ENCODE measurements around the gene SLC12A5.
A peak's percentile ranks its signal among the peaks of the same experiment; 100 is the strongest.
"Not testable (repeated sequence)": the region's sequence is repeated elsewhere in the genome, so short reads cannot be mapped to it uniquely, and the experiment has no call there.

Gene SLC12A5

DNA sequence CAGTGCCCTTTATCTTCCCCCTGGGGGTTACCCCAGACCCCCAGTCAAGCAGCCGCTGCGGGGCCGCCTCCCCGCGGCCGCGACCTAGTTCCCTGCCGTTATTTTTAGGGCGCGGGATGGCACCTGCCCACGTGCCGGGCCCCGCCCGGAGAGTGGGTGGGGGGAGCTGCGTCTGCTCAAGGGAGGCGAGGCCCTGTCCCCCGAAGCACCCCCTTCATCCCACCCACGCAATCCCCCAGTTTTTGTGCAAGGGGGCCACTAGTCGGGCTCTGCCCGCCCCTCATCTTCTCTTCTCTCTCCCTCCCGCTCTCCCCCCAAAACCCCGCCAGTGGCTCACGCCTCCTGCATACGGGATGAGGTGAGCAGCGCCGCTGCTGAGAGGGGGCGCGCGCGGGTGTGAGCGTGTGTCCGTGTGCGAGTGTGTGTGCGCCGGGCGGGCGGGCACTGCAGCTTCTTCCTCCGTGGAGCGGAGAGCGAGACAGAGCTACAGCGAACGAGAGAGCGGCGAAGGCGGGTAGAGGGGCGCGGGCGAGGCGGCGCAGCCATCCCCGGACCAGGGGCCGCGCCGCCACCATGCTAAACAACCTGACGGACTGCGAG, at the start of gene SLC12A5:
Gene SLC12A5 (plus strand): TSS at position 444 of the 600 bp plus-strand sequence. CDS start 130 bp downstream, at position 574.
- DNase-seq = peak in 1 of 2 experiments; percentile 14

DNA sequence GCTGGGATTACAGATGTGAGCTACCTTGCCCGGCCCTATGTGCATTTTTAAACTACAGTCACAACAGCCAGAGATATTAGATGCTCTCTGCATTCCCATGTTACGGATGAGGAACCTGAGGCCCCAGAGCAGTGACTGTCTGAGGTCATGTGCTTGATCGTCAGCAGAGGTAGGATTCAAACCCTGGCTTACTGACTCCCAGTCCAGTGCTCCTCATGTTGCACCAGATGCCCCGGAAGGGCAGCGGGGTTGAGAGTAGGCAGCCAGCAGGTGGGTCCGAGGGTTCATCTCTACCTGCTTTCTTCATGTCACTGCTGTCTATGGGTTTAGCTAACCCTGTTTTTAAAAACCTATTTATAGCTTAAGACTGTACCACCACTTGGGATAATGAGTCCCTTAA, 47.8 kb upstream of the SLC12A5 start:
- no peak for DNase-seq

DNA sequence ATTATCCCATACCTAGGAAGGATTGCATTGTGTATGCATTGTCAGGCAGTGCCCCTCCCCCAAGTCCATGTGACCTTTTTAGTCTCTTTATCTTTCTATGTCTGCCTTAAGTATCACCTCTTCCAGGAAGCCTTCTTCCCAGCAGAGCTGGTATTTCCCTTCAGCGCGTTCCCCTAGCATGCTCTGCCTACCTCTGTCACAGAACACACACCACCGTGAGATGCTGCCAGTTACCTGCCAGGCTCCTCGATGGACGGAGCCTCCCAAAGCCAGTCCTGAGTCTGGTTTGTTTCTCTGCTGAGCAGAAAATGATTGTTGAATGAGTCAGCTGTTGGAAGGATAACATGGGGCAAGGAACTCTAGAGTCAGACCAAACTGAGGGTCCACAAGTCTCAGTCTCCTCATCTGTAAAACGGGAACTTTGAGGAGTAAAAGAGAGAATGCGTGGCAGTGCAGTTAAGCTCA, 45.7 kb upstream of the SLC12A5 start:
- DNase-seq = no peak

DNA sequence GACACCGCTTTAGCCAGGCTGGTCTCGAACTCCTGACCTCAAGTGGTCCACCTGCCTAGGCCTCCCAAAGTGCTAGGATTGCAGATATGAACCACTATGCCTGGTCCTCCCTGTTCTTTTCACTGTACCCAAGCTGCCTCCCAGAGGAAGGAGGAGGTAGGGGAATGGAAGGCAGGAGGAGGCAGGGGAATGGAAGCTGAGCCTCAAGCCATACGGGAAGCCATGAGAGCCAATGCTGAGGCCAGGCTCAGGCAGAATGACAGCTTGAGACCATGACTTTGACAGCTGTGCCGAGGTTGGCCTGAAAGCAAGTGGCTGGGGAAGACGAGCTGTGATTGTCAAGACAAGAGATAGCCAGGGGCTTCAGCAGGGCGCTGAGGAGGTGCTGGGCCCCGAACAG, 43.4 kb upstream of the SLC12A5 start:
- DNase-seq = peak; percentile 25 to 76

DNA sequence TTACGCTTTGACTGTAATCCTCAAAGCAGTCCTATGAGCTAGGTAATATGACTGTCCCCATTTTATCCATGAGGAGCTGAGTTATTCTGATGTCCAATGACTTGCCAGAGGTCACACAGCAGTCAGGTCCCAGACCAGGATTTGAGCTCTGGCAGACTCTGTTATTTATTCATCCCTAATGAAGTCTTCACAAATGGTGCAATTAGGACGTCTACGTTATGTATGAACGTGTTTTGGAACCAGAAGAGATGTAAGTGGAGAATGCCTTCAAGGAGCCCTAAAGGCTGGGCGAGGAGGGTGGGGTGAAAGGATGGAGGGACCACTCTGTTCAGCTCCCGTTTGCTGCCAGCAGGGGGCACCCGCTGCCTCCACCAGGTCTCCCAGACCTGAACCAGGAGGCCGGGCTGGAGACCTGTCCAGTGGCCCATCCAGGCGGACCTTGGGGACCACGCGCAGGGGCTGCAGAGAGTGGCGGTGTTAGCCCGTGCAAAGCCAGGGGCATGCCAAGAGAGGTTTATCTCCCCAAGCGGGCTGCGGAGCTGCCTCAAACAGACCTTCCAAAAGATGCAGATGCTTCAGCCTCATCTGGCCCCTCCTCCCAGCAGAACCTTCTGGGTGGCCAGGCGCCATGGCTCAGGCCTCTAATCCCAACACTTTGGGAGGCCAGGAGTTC, 41.8 kb upstream of the SLC12A5 start:
- DNase-seq = peak; percentile 26 to 52

DNA sequence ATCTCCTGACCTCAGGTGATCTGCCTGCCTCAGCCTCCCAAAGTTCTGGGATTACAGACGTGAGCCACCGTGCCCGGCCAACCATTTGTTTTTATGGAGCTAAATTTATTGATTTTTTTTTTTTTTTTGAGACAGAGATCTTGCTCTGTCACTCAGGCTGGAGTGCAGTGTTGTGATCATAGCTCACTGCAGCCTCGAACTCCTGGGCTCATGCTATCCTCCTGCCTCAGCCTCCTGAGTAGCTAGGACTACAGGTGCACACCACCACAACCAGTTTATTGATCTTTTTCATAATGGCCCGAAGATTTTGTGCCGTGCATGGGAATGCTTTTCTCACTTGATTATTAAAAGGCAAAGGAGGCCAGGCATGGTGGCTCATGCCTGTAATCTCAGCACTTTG, 40.2 kb upstream of the SLC12A5 start:
- not testable (repeated sequence) for DNase-seq

DNA sequence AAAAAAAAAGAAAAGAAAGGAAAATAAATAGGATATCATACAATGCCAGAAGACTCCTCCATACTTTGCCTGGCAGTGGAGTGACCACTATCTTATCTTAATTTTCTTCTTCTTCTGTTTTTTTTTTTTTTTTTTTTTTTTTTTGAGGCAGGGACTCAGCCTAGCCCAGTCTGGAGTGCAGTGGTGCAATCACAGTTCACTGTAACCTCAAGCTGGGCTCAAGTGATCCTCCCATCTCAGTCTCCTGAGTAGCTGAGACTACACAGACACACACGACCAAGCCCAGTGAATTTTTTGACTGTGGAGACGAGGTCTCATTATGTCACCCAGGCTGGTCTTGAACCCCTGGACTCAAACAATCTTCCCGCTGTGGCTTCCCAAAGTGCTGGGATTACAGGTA, 37.4 kb upstream of the SLC12A5 start:
- DNase-seq = no peak

DNA sequence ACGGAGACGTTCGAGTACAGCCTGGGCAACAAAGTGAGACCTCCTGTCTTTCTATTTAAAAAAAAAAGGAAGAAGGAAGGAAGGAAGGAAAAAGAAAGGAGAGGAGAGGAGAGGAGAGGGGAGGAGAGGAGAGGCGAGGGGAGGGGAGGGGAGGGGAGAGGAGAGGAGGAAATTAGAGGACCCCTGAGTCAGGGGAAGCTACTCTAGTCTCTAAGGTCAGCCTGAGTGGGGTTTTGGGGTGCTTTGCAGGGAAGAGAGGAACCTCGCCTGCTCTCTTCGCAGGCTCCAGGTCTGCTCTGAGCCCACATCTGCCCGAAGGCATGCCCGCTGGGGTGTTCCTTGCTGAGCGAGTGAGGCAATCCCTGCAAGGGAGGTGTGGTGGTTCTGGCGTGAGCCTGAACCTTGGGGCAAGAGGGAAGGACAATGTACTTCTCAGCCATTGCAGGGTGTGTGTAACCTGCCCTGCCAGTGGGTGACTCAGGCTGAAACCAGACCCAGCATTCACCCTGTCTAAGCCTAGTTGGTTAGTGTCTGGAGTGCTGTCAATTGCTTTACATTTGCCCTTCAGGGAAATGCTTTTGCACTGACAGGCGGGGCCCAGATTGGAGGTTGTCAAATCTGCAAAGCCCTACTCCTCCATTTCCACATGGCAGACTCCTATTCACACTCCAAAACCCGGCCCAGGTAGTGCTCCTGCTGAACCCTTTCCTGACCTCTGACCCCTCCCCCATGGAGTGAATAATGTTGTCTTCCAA, 35.6 kb upstream of the SLC12A5 start:
- DNase-seq = no peak

DNA sequence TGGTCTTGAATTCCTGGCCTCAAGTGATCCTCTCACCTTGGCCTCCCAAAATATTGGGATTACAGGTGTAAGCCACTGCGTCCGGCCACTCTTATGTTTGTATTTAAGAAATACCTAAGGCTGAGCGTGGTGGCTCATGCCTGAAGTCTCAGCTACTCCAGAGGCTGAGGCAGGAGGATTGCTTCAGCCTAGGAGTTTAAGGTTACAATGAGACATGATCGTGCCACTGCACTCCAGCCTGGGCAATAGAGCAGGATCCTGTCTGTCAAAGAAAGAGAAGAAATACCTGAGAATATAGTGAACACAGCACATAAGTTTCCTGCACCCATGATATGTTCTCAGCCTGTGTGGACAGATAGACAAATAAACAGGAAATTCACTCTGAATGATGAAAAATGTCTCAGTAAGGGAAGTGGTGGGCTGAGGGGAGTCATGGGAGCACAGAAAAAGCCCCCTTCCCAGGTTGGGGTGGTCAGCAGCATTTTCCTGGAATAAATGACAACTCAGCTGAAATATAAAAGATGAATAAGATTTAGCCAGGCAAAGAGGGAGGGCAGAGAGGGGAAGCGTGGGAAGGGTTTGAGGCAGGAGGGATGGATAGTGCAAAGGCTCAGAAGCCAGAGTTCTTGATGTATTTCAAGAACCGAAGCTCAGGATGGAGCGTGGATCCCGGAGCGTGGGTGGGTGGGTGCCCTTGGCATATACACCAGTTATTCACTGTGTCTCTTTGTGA, 34.1 kb upstream of the SLC12A5 start:
- no peak for DNase-seq

DNA sequence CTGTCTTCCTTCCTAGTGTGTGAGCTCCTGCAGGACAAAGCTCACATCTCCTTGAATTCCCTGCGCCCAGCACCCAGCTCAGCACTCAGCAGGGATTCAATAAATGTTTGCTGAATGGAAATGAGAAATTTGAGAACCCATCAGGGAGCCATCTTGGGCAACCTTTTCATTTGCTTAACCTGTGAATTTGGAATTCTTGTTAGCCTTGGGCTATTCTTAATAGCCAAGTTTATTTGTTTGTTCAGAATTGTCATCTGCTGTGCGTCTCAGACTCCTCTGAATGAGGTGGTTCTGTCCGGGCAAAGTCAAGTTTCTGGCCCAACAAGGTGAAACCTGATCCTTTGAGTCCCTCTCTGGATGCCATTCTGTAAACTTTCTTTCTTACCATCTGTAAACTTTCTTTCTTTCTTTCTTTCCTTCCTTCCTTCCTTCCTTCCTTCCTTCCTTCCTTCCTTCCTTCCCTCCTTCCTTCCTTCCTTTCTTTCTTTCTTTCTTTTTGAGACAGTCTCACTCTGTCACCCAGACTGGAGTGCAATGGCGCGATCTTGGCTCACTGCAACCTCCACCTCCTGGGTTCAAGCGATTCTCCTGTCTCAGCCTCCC, 33.4 kb upstream of the SLC12A5 start:
- DNase-seq = not testable (repeated sequence)

DNA sequence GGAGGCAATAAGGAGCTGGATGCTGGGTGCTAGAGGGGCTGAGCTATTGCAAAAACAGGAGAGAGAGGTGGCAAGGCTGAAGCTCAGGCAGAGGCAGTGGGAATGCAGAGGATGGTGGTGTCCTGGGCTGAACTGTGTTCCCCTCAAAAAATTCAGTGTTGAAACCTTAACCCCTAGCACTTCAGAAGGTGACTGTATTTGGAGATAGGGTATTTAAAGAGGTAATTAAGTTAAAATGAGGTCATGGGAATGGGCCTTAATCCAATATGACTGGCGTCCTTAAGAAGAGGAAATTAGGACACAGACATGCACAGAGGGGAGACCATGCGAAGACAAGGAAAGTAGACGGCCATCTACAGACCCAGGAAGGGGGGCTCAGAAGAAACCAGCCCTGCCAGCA, 31.8 kb upstream of the SLC12A5 start:
- DNase-seq = no peak

DNA sequence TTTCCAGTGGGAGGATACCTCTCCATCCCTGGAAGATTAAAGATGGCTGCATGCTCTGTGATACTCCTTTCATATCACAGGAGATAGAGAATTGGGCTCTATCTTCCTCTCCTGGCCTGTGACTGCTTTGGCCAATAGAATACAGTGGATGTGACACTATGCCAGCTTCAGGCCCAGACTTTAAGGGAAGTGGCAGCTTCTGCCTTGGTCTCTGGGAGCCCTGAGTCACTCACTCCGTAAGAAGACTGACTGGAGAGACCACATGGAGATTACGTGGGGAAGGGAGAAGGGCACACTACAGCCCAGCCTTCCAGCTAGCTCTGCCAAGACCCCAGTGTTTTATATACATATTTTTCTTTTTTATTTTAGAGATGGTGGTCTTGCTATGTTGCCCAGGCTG, 30.7 kb upstream of the SLC12A5 start:
- no peak for DNase-seq

DNA sequence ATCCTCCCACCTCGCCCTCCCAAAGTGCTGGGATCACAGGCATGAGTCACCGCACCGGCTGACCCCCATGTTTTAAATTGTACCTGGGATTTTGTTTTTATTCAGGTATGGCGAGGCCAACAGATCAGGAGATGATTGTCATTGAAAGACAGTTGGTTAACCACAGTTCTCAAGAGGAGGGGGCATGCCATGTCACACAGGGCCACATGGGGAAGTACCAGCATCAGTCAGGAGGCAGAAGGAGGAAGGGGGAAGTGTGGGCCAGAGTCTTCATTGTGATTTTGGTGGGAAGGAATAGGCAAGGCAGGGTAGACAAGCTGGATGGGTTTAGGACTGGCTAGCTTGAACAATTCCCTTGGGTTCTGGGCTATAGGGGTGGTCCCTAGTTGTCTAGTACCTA, 30.3 kb upstream of the SLC12A5 start:
- no peak for DNase-seq

DNA sequence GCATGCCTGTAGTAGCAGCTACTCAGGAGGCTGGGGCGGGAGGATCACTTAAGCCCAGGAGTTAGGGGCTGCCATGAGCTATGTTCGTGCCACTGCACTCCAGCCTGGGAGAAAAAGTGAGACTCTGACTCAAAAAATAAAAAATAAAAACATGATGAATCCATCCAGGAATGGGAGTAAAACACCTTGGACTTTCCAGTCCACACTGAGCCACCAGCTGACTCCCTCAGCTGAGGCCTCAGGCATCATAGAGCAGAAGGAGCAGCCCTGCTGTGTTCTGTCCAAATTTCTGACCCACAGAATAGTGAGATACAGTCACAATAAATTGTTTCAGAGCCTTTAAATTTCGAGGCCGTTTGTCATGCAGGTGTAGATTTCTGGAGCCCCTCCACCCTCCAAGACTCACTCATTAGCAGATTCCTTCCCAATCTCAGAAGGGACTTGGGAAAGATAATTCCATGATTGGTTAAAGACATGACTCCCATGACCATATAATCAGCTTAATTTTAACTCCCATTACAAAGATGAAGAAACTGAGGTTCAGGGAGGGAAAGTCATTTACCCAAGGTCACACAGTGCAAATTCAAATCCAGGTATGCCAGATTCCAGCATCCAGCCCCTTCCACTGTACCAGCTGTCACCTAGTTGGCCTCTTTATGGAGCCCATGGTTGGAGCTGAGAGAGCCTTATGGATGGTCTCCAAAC, 29.3 kb upstream of the SLC12A5 start:
- no peak for DNase-seq

DNA sequence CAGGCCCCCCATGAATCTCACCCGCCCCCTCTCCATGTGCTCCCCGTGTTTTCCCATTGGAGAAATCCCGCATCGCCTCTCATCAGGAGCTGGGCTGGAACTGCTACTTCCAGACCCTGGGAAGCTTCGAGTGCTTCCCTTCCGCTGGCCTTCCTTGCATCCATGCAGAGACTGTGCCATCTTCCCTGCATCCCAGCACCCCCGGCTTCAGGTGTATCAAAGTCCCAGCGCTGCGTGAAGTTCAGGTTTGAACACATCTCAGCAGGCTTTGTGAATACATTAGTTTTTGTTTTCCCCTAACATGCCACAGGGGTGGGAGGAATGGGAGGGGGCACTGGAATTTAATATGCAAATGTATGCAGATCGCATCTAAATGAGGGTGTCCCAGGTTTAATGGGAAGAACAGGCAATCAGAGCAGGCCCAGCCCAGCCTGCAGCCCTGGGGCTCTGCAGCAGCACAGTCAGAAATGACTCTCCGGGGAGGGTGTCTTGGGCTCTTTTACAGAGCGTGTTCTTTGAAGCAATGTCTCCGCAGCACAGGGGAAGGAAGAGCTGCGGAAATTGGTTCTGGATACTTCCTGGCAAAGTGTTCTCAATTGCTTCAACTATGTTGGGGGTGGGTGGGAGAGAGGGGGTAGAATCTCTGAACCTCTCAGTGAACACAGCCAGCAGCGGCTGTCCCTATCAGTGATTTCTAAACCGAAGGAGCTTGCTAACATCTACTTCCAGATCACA, 28.6 kb upstream of the SLC12A5 start:
- no peak for DNase-seq

DNA sequence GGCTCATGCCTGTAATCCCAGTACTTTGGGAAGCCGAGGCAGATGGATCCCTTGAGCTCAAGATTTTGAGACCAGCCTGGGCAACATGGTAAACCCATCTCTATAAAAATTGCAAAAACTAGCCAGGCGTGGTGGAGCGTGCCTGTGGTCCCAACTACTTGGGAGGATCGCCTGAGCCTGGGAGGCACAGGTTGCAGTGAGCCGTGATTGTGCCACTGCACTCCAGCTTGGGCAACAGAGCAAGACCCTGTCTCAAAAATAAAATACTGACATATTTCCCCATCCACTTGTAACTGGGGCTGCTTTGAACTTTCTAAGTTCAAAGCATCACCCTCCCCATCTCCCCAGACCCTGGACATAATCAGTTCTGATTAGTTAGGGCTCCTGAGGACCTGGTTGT, 27.5 kb upstream of the SLC12A5 start:
- DNase-seq = no peak

DNA sequence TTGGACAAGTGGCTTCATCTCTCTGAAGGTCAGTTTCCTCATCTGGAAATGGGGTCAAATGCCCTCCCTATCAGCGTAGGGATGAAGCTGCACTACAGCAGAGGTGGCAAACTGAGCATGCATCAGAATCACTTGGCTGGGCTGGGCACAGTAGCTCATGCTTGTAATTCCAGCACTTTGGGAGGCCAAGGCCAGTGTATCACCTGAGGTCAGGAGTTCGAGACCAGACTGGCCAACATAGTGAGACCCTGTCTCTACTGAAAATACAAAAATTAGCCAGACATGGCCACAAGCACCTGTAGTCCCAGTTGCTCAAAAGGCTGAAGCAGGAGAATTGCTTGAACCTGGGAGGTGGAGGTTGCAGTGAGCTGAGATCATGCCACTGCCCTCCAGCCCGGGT, 27.0 kb upstream of the SLC12A5 start:
- no peak for DNase-seq

DNA sequence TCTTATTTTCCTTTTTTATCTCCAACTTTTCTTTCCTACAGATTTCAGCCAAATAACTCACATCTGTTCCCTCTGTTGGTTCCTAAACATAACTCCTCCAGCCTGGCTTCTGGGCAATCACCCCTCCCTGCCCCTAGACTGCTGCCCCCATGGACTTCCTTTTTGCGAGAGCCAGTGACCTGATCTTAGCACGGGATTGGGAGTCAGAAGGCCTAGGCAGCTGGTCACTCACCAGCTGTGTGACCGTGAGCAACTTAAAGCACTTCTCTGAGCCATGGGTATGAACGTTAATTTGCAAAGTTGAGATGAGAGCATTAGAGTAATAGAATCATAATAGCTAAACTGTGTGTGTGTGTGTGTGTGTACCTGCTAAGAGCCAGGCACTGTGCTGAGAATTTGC, 24.8 kb upstream of the SLC12A5 start:
- DNase-seq = no peak

DNA sequence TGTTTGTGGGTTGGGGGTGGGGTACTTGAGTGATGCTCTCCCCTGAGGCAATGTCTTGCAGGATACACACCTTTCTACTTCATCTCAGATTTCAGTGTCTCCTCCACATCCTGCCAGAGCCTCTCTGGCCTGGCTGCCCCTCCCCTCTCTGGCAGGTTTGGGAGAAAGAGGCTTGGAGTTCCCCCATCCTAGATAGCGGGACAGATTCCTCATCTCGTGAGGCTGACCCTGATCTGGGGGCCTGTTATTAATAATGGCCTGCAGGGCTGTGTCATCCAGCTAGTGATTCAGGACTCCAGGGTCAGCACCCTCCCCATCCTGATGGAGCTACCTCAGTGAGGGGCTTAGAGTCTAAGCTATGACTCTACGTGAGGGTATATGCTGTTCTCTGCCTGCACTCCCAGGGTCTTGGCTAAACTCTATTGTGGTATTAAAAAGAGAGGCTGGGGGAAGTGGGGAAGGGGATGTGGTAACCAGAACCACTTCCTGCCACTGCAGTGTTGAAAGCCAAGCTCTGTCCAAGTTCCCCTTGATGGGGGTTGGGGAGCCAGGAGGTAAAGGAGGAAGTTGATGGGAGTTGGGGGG, 24.0 kb upstream of the SLC12A5 start:
- DNase-seq = no peak

DNA sequence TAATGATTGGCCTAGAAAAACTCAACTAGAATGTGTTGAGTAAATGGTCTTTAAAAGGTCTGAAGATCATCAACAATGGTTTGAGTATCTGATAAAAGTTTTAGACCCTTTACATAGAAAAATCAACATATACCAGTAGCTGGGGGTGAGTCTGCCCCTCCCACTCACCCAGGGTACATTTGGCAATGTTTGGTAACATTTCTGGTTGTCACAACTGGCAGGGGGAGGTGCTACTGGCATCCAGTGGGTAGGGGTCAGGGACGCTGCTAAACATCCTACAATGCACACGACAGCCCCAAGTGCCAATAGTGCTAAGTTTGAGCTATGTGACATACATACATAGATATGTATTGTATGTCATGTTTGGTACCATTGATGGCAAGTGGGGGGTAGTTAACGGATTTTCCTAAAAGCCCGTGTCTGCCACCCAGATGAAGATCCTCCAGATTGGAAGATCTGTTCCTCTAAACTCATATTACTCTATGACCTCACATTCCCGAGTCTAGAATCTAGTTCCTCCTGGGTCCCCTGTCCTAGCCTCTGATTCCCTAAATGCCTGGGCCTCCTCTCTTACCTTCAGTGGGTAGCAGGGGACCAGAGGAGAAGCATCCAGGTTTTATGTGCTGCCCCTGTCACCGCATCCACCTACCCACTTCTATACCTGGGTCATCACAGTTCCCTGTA, 22.9 kb upstream of the SLC12A5 start:
- no peak for DNase-seq

DNA sequence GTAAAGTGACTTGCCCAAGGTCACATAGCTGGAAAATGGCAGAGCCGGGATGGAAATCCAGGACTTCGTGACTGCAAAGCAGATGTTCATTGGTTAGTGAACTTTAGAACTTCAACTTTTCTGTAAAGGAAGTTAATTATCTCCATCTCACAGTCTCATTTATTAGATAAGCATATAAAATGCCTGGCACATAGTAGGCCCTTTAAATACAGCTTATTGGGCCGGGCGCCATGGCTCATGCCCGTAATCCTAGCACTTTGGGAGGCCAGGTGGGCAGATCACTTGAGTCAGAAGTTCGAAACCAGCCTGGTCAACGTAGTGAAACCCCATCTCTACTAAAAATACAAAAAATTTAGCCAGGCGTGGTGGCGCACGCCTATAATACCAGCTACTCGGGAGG, 22.1 kb upstream of the SLC12A5 start:
- DNase-seq = no peak
